ENCODE measurements around the gene NOSTRIN. TPM values are rescaled to one million over a fixed set of nuclear protein-coding genes. Genes with fewer than 3 reads are reported as not detected.

The NOSTRIN gene
- total RNA-seq, 4 donors from 2014 or later, result 5.0 to 16.1 (median 6.4) TPM

- ATAC-seq (no peak), DNase-seq (no peak)
- Histone ChIP-seq H3K4me1 (peaks cover 0 to 5% of the 10 kb centered on the region in 2 donors), H3K9me3 (no peaks in the 10 kb centered on the region), H3K27ac (no peak overlapping the region), H3K4me3 (no peak overlapping the region), H3K36me3 (no peaks in the 10 kb centered on the region), H3K27me3 (no peaks in the 10 kb centered on the region)
- intact Hi-C loops (cut with DNase I; ENCODE audit: low total_unique reads), result no loop called here
- TF ChIP-seq CTCF (IDR thresholded peaks at IDR 0.05 in 4 of 5, conservative IDR thresholded peaks at IDR 0.05 in 1 of 5) (no peak), POLR2A (IDR thresholded peaks at IDR 0.05) (no peak)
- in situ Hi-C loops (cut with MboI; ENCODE audit: low sequenced_read_pairs in 4 of 4), result no loop called here
Observed at GRCh38 chr2:168892327-168892726, 89.9 kb downstream of the NOSTRIN start.

GRCh38 chr2:168894101-168894500 is 91.7 kb downstream of the NOSTRIN start:
- TF ChIP-seq CTCF (IDR thresholded peaks at IDR 0.05 in 4 of 5, conservative IDR thresholded peaks at IDR 0.05 in 1 of 5) (no peak), POLR2A (IDR thresholded peaks at IDR 0.05) (no peak)
- no peaks in the 10 kb centered on the region for H3K27me3 ChIP-seq
- no peak overlapping the region for H3K4me3 ChIP-seq
- H3K4me1 ChIP-seq, result peaks cover 0 to 5% of the 10 kb centered on the region in 2 donors
- ATAC-seq (no peak), DNase-seq (no peak)
- intact Hi-C loops (cut with DNase I; ENCODE audit: low total_unique reads), result no loop called here
- no peak overlapping the region for H3K27ac ChIP-seq
- no peaks in the 10 kb centered on the region for H3K36me3 ChIP-seq
- H3K9me3 ChIP-seq, result no peaks in the 10 kb centered on the region
- in situ Hi-C loops (cut with MboI; ENCODE audit: low sequenced_read_pairs in 4 of 4), result no loop called here

- no peaks in the 10 kb centered on the region for H3K27me3 ChIP-seq
- peaks cover 0 to 5% of the 10 kb centered on the region in 2 donors for H3K4me1 ChIP-seq
- no peak overlapping the region for H3K27ac ChIP-seq
- DNase-seq (no peak), ATAC-seq (no peak)
- H3K36me3 ChIP-seq, result no peaks in the 10 kb centered on the region
- intact Hi-C loops (cut with DNase I; ENCODE audit: low total_unique reads) (no loop called here), in situ Hi-C loops (cut with MboI; ENCODE audit: low sequenced_read_pairs in 4 of 4) (no loop called here)
- no peaks in the 10 kb centered on the region for H3K9me3 ChIP-seq
- TF ChIP-seq CTCF (IDR thresholded peaks at IDR 0.05 in 4 of 5, conservative IDR thresholded peaks at IDR 0.05 in 1 of 5) (no peak), POLR2A (IDR thresholded peaks at IDR 0.05) (no peak)
- no peak overlapping the region for H3K4me3 ChIP-seq
Observed at GRCh38 chr2:168894720-168895119, 92.3 kb downstream of the NOSTRIN start.

- H3K4me3 ChIP-seq, result no peak overlapping the region
- H3K27me3 ChIP-seq, result no peaks in the 10 kb centered on the region
- intact Hi-C loops (cut with DNase I; ENCODE audit: low total_unique reads) (no loop called here), in situ Hi-C loops (cut with MboI; ENCODE audit: low sequenced_read_pairs in 4 of 4) (no loop called here)
- H3K27ac ChIP-seq, result no peak overlapping the region
- H3K4me1 ChIP-seq, result peaks cover 0 to 1% of the 10 kb centered on the region in 2 donors
- TF ChIP-seq CTCF (IDR thresholded peaks at IDR 0.05 in 4 of 5, conservative IDR thresholded peaks at IDR 0.05 in 1 of 5) (no peak), POLR2A (IDR thresholded peaks at IDR 0.05) (no peak)
- no peaks in the 10 kb centered on the region for H3K9me3 ChIP-seq
- ATAC-seq, result no peak
- no peak for DNase-seq
- no peaks in the 10 kb centered on the region for H3K36me3 ChIP-seq
Observed at GRCh38 chr2:168895771-168896170, 93.3 kb downstream of the NOSTRIN start.

- ATAC-seq, result no peak
- intact Hi-C loops (cut with DNase I; ENCODE audit: low total_unique reads) (no loop called here), in situ Hi-C loops (cut with MboI; ENCODE audit: low sequenced_read_pairs in 4 of 4) (no loop called here)
Observed at GRCh38 chr2:168896783-168897182, 94.3 kb downstream of the NOSTRIN start.

More at GRCh38 chr2:168896783-168897182, 94.3 kb downstream of the NOSTRIN start:
- no peak for DNase-seq
- Histone ChIP-seq H3K36me3 (no peaks in the 10 kb centered on the region), H3K27me3 (no peaks in the 10 kb centered on the region), H3K4me1 (no peaks in the 10 kb centered on the region), H3K27ac (no peak overlapping the region), H3K4me3 (no peak overlapping the region), H3K9me3 (no peaks in the 10 kb centered on the region)
- TF ChIP-seq POLR2A (IDR thresholded peaks at IDR 0.05), result no peak
- TF ChIP-seq CTCF (IDR thresholded peaks at IDR 0.05 in 4 of 5, conservative IDR thresholded peaks at IDR 0.05 in 1 of 5), result no peak

Measured in gastrocnemius medialis (tissue), 4 donors.